Smooth muscle cell (in vitro differentiated cells): ENCODE results near the gene LTBP1. TPM values are rescaled to one million over a fixed set of nuclear protein-coding genes. Genes with fewer than 3 reads are reported as not detected.

Experiments used
- DNase-seq: peaks from one replicate; lab custom pipeline; 2025; ENCODE audit not compliant: unreplicated experiment; lab: John Stamatoyannopoulos, UW
- H2AFZ ChIP-seq: fragments of 200-600 bp; sonication (generic); 2 replicates; pipeline ENCODE4 v1.6.0; 2016; ENCODE audit warnings: antibody characterized with exemption, low read depth, mild to moderate bottlenecking
- H3F3A ChIP-seq: fragments of 200-600 bp; sonication (generic); 2 replicates; pipeline ENCODE4 v1.6.0; 2017; ENCODE audit warnings: antibody characterized with exemption, low read depth
- H3K27ac ChIP-seq: fragments of 200-600 bp; sonication (generic); 2 replicates; pipeline ENCODE4 v1.5.1; 2016; ENCODE audit warnings: low read depth, mild to moderate bottlenecking
- H3K27me3 ChIP-seq: fragments of 200-600 bp; sonication (generic); 2 replicates; pipeline ENCODE4 v1.6.1; 2016; ENCODE audit warnings: low read depth, mild to moderate bottlenecking
- H3K36me3 ChIP-seq: fragments of 200-600 bp; sonication (generic); 2 replicates; pipeline ENCODE4 v1.5.1; 2016; ENCODE audit warnings: low read depth
- H3K4me1 ChIP-seq: fragments of 200-600 bp; sonication (generic); 2 replicates; pipeline ENCODE4 v1.5.1; 2016; ENCODE audit warnings: low read depth
- H3K4me2 ChIP-seq: fragments of 200-600 bp; sonication (generic); 2 replicates; pipeline ENCODE4 v1.6.0; 2016; ENCODE audit warnings: mild to moderate bottlenecking
- H3K4me3 ChIP-seq: fragments of 200-600 bp; sonication (generic); 2 replicates; pipeline ENCODE4 v1.5.1; 2016; ENCODE audit warnings: mild to moderate bottlenecking
- H3K79me2 ChIP-seq: fragments of 200-600 bp; sonication (generic); 2 replicates; pipeline ENCODE4 v1.6.0; 2016; ENCODE audit warnings: low read depth, mild to moderate bottlenecking
- H3K9ac ChIP-seq: fragments of 200-600 bp; sonication (generic); 2 replicates; pipeline ENCODE4 v1.6.0; 2016; ENCODE audit warnings: low read depth
- H3K9me3 ChIP-seq: fragments of 200-600 bp; sonication (generic); replicated peaks from 2 replicates; pipeline ENCODE4 v1.5.1; 2016; ENCODE audit warnings: low read depth
- H4K20me1 ChIP-seq: fragments of 200-600 bp; sonication (generic); 2 replicates; pipeline ENCODE4 v1.6.0; 2016; ENCODE audit warnings: low read depth
- CTCF ChIP-seq: fragments of 200-600 bp; sonication (generic); IDR thresholded peaks from 2 replicates; pipeline ENCODE4 v1.5.1; 2017; ENCODE audit warnings: borderline replicate concordance, mild to moderate bottlenecking, antibody characterized with exemption; ENCODE audit not compliant: insufficient read depth, poor library complexity, severe bottlenecking
- WGBS: methylation state at CpG from one replicate; pipeline ENCODE4 v1.1.7; 2016; ENCODE audit warnings: low lambda C conversion rate; 5-methylcytosine and 5-hydroxymethylcytosine counted together
- polyA plus RNA-seq: library from polyadenylated mRNA; unstranded; fragments of >200 nt; fragmentation: Nextera tagmentation; extraction: Ambion mirVana; gene quantifications from 2 replicates; pipeline ENCODE4 v1.2.1, GENCODE V29; 2016
- total RNA-seq: library from RNA; depleted of rRNA; stranded (reverse); fragments of >200 nt; gene quantifications from 2 replicates; pipeline ENCODE4 v1.2.3, GENCODE V29; 2014

LTBP1 gene
- total and polyA plus RNA-seq, 2 experiments from 2014 or later: 146 to 250 TPM

- Histone ChIP-seq H3K79me2 (no peaks in the 10 kb centered on the region), H4K20me1 (no peaks in the 10 kb centered on the region), H3K4me2 (no peak overlapping the region), H2AFZ (no peak overlapping the region), H3F3A (peaks cover 6% of the 10 kb centered on the region), H3K4me3 (no peak overlapping the region), H3K36me3 (no peaks in the 10 kb centered on the region), H3K27me3 (no peaks in the 10 kb centered on the region), H3K27ac (no peak overlapping the region), H3K4me1 (peaks cover 30% of the 10 kb centered on the region), H3K9ac (no peak overlapping the region), H3K9me3 (no peaks in the 10 kb centered on the region)
- no peak for TF ChIP-seq CTCF
- WGBS: 96% methylated on average over 2 of the region's 2 CpGs
- no peak for DNase-seq
These were observed 168.4 kb downstream of the LTBP1 start for GRCh38 chr2:33115196-33115595.

- Histone ChIP-seq H3K4me2 (no peak overlapping the region), H4K20me1 (no peaks in the 10 kb centered on the region), H3K9me3 (no peaks in the 10 kb centered on the region), H3K27ac (no peak overlapping the region), H2AFZ (no peak overlapping the region), H3K9ac (no peak overlapping the region), H3K4me3 (no peak overlapping the region), H3K79me2 (no peaks in the 10 kb centered on the region), H3K36me3 (no peaks in the 10 kb centered on the region), H3K27me3 (no peaks in the 10 kb centered on the region), H3K4me1 (peaks cover 25% of the 10 kb centered on the region), H3F3A (peaks cover under 1% of the 10 kb centered on the region)
- TF ChIP-seq CTCF: no peak
- 95% methylated on average over 1 of the region's 1 CpG for WGBS
- no peak for DNase-seq
These were observed 169.0 kb downstream of the LTBP1 start for GRCh38 chr2:33115728-33116127.

- no peak overlapping the region for H3K4me2 ChIP-seq
- no peaks in the 10 kb centered on the region for H3K9me3 ChIP-seq
- H3K27me3 ChIP-seq: no peaks in the 10 kb centered on the region
- no peaks in the 10 kb centered on the region for H3K36me3 ChIP-seq
- no peaks in the 10 kb centered on the region for H3F3A ChIP-seq
- no peak overlapping the region for H3K4me3 ChIP-seq
- no peak overlapping the region for H3K27ac ChIP-seq
- H4K20me1 ChIP-seq: no peaks in the 10 kb centered on the region
- WGBS: 89% methylated on average over 4 of the region's 4 CpGs
- H3K9ac ChIP-seq: no peak overlapping the region
- H3K4me1 ChIP-seq: peaks cover 14% of the 10 kb centered on the region
- no peaks in the 10 kb centered on the region for H3K79me2 ChIP-seq
- DNase-seq: no peak
- no peak for TF ChIP-seq CTCF
- H2AFZ ChIP-seq: no peak overlapping the region
These were observed 170.0 kb downstream of the LTBP1 start for GRCh38 chr2:33116799-33117198.

- no peaks in the 10 kb centered on the region for H3K36me3 ChIP-seq
- H3K27ac ChIP-seq: no peak overlapping the region
- H3K27me3 ChIP-seq: no peaks in the 10 kb centered on the region
- WGBS: 89% methylated on average over 6 of the region's 6 CpGs
- H3K79me2 ChIP-seq: no peaks in the 10 kb centered on the region
- H4K20me1 ChIP-seq: no peaks in the 10 kb centered on the region
- TF ChIP-seq CTCF: no peak
- peaks cover 6% of the 10 kb centered on the region for H3F3A ChIP-seq
- no peak overlapping the region for H3K4me3 ChIP-seq
- no peak overlapping the region for H2AFZ ChIP-seq
- H3K9ac ChIP-seq: no peak overlapping the region
- H3K4me2 ChIP-seq: no peak overlapping the region
- peaks cover 12% of the 10 kb centered on the region for H3K4me1 ChIP-seq
- H3K9me3 ChIP-seq: no peaks in the 10 kb centered on the region
- DNase-seq: no peak
These were observed 171.9 kb downstream of the LTBP1 start for GRCh38 chr2:33118651-33119050.
